HG03025 (cell line): ENCODE data around the gene GFY.

Experiments used
- ATAC-seq: cut with Tn5 transposase; IDR thresholded peaks from one replicate; pipeline ENCODE4 v1.9.1; 2021; ENCODE audit warnings: mild to moderate bottlenecking, moderate library complexity; ENCODE audit not compliant: unreplicated experiment, low FRiP score

Gene GFY

GRCh38 chr19:49425178-49425577, at the start of gene GFY:
Gene GFY (plus strand): TSS chr19:49425388. CDS start chr19:49426431, 1,043 bp downstream.
- no peak for ATAC-seq

- no peak for ATAC-seq
Observed at GRCh38 chr19:49378512-49378911, 46.7 kb upstream of the GFY start.

GRCh38 chr19:49380391-49380790, 44.8 kb upstream of the GFY start:
- no peak for ATAC-seq

GRCh38 chr19:49382639-49383038, 42.5 kb upstream of the GFY start:
- ATAC-seq, result no peak

GRCh38 chr19:49383599-49383998, 41.6 kb upstream of the GFY start:
- no peak for ATAC-seq

GRCh38 chr19:49387936-49388372, 37.2 kb upstream of the GFY start, which contains the start of gene KASH5:
Gene KASH5 (plus strand): TSS chr19:49388249. CDS start chr19:49390884, 2,635 bp downstream.
- no peak for ATAC-seq

GRCh38 chr19:49389406-49389805, 35.8 kb upstream of the GFY start:
- ATAC-seq, result no peak

GRCh38 chr19:49390131-49390928, 34.9 kb upstream of the GFY start:
- ATAC-seq, result no peak

GRCh38 chr19:49390929-49391359, 34.2 kb upstream of the GFY start:
- ATAC-seq, result no peak

GRCh38 chr19:49391581-49392399, 33.4 kb upstream of the GFY start:
- no peak for ATAC-seq

GRCh38 chr19:49393881-49394280, 31.3 kb upstream of the GFY start:
- no peak for ATAC-seq

- no peak for ATAC-seq
Observed at GRCh38 chr19:49395581-49396407, 29.4 kb upstream of the GFY start.

- ATAC-seq, result no peak
Observed at GRCh38 chr19:49396738-49397505, 28.3 kb upstream of the GFY start.

GRCh38 chr19:49398001-49398615, 27.1 kb upstream of the GFY start:
- no peak for ATAC-seq

GRCh38 chr19:49398931-49399330, 26.3 kb upstream of the GFY start:
- ATAC-seq, result no peak

GRCh38 chr19:49400029-49400428, 25.2 kb upstream of the GFY start:
- no peak for ATAC-seq

- ATAC-seq, result no peak
Observed at GRCh38 chr19:49403404-49404187, 21.6 kb upstream of the GFY start.

GRCh38 chr19:49407079-49407478, 18.1 kb upstream of the GFY start:
- ATAC-seq, result no peak
